NCI-H2029 (cell line): ENCODE measurements around the gene TRIM29.
"Not testable (repeated sequence)": the region's sequence is repeated elsewhere in the genome, so short reads cannot be mapped to it uniquely, and the experiment has no call there.

ENCODE experiments used
- DNase-seq: peaks from one replicate; lab custom pipeline; 2025; lab: John Stamatoyannopoulos, UW

TRIM29 gene, protein sequence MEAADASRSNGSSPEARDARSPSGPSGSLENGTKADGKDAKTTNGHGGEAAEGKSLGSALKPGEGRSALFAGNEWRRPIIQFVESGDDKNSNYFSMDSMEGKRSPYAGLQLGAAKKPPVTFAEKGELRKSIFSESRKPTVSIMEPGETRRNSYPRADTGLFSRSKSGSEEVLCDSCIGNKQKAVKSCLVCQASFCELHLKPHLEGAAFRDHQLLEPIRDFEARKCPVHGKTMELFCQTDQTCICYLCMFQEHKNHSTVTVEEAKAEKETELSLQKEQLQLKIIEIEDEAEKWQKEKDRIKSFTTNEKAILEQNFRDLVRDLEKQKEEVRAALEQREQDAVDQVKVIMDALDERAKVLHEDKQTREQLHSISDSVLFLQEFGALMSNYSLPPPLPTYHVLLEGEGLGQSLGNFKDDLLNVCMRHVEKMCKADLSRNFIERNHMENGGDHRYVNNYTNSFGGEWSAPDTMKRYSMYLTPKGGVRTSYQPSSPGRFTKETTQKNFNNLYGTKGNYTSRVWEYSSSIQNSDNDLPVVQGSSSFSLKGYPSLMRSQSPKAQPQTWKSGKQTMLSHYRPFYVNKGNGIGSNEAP

DNA sequence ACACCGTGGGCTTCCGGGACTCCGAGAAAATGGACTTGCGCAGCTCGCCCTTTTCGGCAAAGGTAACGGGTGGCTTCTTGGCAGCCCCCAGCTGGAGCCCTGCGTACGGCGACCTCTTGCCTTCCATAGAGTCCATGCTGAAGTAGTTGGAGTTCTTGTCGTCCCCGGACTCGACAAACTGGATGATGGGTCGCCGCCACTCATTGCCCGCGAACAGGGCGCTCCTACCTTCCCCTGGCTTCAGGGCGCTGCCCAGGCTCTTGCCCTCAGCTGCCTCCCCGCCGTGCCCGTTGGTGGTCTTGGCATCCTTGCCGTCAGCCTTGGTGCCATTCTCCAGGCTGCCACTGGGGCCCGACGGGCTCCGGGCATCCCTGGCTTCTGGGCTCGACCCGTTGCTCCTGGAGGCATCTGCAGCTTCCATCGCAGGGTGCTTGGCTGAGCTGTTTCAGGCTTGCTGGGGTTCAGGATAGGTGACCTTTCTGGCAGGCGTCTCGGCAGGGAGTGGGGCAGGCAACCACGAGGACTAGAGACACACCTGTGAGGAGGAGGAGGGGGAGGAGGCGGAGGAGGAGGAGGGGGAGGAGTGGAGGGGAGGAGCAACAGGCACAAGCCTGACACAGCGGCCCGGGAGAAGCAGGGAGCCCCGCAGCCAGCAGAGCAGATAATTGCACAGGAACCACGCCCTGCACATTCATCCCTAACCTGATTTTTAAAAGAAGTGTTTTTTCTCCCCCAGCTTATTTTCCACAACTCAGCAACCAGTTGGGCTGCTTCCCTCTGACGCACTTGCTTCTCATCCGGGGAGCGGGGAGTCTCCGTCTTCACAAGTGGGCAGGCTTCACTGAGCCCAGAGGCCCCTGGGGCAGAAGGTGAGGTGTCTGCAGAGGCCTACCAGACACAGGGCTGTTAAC, at the start of gene TRIM29:
TRIM29 (minus strand) TSS at position 503 of the 911 bp plus-strand sequence; CDS start at position 421, 82 bp downstream.
- DNase-seq: no peak

DNA sequence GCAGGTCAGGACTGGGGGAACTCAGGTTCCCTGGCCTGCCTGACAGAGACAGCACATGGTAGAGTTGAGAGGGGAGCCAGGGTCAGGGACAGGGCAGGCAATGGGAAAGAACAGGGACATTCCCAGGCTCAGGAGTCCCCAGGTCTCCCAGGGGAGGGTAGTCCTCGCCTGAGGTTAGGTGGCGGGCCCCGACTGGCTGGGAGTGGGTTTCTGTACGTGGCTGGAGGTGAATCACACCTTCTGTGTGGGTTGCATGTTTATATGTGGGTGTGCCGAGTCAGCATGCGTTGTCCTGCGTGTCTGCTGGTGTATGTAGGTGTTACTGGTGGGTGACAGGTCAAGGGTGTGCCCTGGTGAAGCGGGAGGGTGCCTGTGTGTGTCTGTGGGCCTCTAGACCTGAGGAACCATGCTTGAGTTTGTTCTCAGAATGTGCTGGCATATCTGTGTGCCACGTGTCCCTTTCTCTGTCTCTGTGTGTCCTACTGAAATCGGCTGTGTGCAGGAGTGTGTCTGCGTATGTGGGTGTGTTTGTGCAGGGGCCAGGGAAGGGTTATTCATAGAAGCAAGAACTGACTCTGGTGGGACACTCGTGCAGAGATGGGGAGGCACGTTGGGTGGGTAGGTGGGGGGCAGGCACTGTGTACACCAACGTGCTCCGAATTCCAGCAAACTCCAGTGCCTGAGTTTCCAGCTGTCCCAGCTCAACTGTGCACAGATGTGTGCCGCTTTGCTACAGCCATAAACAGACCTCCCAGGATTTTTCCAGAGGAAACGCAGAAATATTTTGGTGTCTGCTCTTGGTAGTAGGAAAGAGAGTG, 49.1 kb upstream of the TRIM29 start:
- DNase-seq: no peak

DNA sequence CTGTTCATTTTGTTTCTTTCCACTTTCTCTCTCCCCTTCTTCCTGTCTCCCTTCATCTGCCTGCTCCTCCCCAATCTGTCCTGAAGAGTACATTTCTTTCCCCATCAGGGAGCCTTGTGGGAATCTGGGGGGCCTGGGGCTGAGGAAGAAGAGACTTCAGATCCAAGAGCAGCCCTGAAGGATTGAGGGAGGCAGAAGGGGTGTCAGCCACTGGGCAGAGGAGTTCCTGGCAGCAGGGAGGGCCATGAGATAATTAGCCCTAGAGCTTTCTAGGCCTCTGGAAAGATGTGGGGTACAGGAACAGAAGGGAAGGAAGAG, 48.5 kb upstream of the TRIM29 start:
- DNase-seq: no peak

DNA sequence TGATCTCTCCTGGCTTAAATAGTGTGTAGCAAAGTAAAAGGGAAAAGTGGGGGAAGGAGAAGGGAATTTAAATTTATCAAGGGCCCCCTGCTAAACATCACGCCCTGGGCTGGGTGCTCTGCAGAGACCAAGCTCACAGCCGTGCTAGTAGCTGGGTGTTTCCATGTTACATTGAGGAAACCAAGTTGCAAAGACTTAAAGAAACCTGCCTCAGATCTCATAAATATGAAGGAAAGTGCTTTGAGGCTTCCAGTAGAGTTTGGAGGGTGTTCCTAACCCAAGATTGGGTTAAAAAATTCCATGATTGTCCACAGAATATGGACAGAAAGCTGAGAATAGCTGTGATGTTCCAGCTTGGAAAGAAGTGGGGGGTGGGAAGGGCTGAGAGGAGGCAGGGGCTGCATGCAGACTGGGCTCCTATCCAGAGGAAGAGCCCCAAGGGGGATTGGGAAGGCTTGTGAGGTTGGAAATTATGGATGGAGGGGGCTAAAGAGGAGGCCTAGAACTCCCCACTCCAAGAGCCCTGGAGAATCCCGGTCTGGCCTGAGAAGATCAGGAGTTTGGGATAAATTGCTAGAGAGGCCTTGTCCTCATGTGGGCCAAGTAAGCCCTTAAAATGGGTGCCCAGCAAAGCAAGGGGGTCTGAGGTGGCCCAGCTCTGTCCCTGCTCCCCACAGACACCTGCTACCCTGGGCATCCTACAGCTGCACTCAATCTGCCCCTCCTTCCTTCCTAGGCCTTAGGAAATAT, 48.0 kb upstream of the TRIM29 start:
- DNase-seq: no peak

DNA sequence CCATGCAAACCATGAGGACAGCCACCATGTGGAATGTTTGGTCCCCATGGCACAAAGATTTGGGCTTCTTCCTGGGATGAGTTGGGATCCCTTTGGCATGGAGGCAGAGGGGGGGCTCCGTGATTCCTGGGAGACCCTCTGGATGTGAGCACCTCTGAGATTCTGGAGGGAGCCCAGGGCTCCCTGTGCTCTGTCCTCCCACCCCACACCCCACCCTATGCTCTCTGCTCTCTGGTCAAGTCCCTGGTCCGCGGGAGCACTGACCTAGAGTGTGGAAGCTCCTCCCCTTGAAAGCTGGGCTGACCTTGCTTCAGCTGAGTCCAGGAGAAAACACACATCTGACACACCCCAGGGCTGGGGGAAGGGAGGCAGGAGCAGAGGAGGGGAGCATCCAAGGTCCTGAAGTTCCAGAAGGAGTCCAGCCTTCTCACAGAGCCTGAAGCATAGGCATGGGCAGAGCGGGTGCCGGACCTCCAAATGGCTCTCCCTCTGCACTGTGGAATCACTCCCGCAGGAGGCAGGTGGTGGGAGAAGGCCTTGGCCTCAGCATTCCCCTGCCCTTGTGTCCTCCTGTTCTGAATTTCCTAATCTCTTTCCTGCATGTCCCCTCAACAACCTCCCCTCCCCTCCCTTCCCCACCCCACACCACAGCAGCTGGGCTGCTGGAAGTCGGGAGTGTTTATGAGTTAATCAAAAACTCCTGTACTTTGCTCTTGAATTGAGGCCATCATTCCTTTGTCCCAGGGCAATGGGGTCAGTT, 47.2 kb upstream of the TRIM29 start:
- DNase-seq: no peak

DNA sequence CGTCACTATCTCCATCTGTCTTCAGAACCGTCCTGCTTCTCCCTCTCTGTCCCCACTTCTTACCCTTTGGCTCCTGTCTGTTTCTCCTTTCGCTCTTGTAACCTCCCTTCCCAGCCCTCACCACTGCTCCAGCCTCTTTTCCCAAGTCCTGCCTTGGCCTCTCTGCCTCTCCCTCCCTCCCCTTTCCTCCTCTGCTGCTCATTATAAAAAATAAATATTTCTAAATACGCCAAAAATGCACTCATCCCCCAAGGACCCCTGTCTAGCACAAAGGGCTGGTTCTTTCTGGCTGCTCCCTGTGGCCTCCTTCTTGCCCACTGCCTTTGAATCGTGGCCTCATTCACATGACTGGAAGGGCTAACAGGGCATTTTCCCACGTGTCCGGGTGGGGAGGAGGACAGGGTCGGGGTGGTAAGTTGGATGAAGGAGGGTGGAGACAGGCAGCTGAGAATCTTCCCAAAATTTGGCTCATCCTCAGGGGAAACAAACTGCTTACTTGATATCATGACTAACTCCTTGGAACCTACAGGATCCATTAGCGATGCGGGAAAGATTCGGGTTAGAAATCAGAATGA, 46.5 kb upstream of the TRIM29 start:
- DNase-seq: no peak

DNA sequence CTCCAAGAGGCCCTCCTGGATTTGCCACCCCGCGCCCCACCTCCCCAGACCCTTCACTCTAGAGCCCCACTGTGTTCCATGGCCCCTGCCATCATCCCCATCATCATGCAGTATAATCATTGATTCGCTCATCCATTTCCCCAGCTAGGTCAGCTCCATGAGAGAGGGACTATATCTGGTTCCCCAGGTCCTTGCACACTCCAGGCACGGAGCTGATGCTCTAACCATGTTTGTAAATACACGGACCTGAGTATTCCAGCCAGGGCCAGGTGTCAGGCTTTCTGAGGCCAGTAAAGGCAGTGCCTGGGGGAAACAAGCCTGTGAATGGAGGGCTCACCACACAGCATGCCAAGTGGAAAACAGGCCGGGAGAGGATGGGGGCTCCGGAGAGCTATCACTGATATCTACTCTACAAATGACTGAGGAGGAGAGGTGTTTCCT, 45.8 kb upstream of the TRIM29 start:
- DNase-seq: no peak

DNA sequence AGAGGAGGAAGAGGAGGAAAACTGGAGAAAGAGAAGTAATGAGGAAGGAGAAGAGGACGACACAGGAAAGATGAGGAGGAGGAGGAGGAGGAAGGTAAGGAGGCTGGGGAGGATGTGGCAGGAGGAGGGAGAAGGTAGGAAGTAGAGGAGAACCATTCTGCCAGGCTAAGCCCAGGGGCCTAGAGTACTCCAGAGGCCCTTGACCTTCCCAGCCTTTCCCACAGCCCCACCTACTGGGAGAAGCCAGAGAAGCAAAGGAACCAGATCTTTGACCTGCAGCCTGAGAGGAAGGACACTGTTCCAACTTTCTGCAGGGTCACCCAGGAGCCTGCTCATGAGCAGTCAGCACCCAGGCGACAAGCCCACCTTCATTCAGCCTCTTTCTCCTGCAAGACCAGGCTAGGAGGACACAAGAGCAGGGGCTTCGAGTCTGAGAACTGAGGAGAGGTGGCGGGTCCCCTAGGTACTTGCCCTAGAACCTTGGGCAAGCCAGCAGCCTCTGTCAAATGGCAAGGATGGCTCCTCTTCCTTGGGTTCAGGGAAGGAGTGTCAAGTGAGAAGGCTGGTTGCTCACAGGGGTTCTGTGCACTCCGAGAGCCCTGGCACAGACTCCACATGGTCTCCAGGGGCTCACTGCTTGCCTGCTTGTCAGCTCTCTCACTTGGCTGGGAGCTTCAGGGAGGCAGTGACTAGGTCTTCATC, 45.0 kb upstream of the TRIM29 start:
- no peak for DNase-seq

DNA sequence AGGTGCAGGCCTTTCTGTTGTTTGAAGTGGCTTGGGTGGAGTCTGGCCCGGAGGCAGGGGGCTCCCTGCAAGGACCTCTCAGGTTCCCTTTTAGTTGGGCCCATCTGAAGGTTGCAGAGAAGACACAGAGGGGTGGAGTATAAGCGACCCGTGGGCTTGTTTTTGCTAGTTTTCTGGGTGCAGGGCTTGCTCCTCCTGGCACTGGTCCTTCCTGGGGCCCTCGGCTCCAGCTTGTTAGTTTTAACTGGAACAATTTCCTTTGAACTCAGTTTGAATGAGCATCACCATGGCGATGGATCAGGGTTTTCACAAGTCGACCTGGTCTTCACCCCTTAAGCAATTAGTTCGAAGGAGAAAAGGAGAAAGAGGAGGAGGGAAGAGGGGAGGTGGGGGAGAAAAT, 44.5 kb upstream of the TRIM29 start:
- no peak for DNase-seq

DNA sequence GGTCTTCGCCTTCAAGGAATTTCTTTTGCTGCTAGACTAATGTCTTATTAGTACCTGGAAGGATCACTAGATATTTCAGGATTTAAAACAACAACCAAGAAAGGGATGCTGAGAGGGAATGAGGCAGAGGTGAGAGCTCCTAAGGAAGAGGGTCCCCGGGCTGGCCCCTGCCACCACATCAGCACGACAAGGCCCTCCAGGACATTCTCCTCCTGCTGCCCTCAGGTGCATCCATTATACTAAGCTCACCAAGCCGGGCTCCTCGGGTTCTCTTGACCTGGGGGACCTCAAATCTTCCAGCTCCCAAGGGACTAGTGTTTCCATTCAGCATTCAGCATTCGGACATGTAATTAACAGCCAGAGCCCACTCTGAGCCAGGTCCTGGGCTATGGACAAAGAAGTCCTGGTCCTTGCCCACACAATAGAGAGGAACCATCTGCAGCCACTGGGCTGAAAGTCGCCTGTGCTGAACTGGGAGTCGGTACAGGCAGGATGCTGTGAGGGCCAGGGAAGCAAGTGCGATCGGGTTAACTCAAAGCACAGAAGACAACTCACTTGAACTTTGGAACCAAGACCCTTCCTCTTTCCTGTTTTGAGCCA, 43.6 kb upstream of the TRIM29 start:
- no peak for DNase-seq

DNA sequence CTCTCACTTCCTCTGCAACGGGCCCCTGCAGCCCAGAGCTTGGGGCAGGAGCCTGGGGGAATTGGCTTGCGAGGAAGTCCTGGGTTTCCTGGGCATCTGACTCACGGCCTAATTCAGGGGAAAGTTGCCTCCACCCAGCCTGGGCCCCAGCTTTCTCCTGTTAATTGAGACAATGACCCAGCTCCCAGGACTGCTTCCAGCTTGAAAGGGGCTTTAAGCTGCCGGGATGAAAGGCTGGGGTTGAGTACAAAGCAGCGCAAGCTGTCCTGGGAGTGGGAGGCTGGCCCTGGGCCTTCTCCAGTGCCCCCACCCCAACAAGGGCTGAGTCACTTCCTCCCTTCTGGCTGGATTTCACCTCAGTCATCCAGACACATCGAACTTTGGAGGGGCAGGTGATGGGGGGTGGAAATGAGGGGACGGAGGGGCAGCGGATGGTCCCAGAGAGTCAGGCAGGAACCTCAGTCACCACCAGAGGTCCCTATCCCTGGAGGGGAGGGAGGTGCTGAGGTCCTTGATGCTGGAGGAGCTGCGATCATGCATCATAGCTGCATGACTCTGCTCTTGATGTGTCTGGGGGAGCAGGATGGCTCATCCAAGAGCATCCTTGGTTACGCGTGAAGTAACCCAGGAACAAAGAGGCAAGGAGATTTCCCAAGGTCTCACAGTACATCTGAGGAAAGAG, 42.8 kb upstream of the TRIM29 start:
- DNase-seq: no peak

DNA sequence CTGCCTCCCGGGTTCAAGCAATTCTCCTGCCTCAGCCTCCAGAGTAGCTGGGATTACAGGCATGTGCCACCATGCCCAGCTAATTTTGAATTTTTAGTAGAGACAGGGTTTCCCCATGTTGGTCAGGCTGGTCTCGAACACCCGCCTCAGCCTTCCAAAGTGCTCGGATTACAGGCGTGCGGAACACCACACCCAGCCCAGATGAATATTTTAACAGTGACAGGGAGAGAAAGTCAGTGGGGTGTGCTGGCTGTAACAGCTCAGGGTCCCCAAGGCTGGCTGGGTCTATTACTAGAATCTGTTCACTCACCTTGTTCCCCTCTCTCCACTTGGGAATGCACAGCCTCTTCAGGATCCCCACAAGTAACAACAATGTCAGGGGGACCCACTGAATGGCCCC, 42.1 kb upstream of the TRIM29 start:
- DNase-seq: not testable (repeated sequence)

DNA sequence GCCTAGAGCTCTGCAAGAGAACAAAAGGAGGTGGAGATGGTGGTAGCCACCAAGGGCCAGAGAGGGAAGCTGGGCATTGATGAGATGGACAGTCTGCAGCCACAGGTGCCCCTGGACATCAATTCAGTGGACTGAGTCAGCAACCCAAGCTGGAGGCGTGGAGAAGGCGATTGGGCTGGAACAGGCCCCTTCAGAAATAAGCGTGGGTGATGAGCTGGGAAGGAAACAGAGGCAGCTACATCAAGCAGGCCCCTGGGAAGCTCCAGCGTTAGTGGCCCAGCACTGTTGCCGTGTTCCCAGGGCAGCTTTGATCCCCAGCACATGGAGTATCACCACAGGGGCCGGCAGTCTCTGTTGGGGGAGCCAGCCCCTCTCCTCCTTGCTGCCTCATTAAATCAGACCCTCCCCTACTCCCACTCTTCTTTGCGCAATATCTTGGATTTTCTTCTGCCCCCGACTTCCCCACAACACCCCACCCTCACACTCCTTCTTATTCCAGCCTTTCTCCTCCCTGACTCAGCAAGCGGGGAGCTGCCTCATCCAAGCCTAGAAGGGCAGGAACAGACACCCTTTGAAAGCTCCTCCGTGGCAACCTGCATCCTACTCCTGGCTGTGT, 41.3 kb upstream of the TRIM29 start:
- DNase-seq: no peak

DNA sequence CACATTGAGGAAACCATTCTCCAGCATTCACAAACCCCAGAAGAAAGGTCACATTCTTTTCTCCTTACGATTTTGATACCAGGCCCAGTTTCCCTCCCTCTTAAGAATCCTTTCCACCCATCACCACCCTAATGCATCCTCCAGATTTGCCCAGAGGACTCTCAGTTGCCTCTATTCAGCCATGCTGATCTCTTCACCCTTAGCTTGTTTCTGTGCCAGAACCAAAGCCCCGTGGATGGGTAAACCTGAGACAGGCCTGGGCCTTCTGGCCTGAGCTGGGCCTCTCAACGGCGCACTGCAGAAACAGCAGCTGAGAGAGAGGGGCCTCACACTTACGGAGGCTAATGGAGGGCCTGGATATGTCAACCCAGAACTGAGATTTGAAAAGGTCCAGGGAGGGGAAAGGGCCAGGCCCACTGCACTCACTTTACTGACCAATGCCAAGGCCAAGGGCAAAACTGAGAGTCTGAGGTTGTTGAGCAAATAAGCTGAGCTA, 40.7 kb upstream of the TRIM29 start:
- DNase-seq: no peak

DNA sequence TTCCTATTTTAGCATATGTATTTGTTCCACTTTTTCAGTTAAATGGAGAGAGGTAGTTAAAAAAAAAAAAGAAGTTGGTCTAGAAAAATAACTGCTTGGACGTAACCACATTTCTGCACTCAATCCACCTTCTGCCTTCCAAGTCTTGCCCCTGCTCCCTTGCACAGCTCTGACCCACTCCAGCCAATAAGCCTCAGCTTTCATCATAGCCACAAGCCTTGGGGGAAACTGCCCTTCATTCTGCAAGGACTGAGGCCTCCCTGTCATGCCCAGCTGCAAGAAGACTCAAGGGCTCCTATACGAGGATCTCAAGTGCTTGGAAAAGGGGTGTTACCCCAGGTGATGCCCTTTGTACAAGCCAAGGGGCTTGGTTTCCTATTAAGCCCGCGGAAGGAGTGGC, 37.0 kb upstream of the TRIM29 start:
- DNase-seq: no peak

DNA sequence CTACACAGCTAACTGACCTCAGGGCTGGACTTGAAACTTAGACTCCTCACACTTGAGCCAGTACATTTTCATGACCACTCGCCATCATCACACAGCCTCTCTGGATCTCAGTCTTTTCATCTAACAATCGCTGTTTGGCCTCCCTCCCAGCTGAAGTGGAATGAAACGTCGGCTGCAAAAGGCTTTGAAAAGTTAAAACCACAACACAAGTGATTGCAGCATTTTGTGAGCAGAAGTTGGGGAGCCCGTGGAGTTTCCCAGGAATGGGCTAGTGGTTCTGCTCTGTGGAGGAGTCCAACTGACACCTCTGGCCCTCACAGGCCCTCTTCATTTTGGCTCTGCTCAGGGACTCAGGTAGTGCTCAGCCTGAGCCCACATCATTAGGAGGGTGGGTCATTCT, 35.9 kb upstream of the TRIM29 start:
- no peak for DNase-seq

DNA sequence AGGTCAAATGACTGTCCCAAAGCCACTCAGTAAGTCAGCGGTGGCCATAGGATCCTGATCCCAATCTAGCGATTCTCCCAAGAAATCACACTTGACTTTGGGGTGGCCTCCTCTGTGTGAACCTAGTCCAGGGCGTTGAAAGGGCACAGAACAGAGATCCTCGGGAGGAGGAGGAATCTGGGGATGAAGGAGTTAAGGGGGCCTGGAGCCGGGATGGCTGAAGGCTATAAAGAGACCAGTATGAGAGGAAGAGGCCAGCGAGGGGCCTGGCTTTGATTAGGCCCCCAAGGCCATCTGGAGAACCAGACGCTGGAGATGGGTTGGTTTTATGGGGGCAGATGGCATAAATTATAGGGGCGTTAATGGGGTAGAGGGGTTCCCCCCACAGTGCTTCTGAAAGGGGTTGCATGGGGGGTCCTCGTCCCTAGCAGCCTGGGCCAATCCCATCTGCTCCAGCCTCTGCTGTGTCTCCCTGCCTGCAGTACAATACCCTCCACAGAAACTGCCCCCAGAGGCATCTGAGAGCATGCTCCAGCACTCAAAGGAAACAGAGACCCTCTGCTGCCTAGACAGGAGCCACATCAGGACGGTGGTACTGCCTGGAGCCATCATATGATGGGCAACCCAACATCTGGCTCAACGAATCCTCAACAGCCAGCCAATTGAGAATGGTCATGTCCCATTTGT, 35.2 kb upstream of the TRIM29 start:
- DNase-seq: no peak
